HG03095 (cell line): ENCODE measurements around the gene TMEM184B.

ENCODE experiments used
- ATAC-seq: cut with Tn5 transposase; IDR thresholded peaks from one replicate; pipeline ENCODE4 v1.9.1; 2021; ENCODE audit warnings: moderate library complexity; ENCODE audit not compliant: unreplicated experiment

Gene TMEM184B

DNA sequence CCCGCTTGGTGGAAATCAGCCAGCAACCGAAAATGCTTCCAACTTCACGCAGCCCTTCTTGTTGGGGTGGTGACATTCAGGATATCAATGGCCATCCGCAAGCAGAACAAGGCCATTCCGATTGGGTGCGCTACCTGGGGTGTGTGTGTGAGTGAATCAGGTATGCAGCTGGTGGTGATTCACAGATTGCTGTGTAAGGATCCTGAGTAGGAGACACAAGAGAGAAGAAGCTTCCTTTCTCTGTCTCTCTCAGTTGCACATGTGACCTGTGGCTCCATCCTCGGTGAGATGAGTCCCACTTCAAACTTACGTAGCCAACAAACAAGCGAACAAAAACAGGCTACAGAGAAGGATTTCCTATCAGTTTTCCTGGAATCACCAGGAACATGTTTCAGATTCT is 9.6 kb upstream of the TMEM184B start:
- no peak for ATAC-seq

DNA sequence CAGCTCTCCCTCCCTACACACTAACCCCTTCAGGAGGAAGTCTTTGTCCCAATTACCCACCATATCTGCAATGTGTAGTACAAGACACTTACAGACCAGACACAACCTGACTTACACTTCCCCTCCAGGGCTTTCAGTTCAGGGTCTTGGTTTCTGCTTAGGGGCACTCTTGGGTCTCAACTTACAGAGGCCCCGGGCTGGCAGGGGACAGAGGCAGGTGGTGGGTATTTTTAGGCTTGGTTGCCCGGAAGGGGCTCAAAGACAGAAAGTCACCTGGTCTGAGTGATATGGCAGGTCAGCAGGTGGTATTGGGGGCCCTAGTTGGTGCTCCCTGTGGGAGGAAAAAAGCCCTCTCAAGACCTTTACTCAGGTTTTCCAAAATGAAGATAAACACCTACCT is 3.4 kb upstream of the TMEM184B start:
- ATAC-seq, result no peak

DNA sequence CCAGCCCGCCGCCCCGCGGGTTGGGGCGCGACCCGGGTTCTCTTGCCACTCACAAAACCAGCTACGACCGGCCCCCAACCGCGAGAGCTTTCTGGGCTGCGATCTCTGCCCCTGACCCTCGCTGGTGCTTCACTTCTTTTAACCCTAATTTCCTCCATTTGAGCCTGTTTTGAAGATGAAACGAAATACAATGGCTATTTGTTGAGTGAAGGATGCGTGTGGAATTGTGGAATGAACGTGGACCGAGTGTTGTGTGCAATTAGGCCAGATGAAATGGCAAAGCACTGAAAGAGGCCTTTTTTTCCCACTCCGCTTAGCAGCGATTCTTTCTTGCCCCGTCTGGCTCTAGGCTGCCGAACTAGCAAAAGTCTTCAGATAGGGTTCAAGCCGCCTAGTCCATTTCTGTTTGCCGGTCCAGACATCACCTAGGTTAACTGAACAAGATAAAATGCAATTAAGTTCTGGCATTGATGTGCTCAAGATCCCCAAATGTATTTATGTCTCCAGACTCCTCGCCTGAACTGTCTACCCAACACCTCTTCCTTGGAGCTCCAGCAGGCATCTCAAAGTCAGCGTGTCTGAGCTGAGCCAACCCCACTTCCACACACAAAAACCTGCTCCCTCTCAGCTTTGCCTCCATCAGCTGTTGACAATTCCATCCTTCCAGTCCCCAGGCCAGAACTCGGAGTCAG is 471 bp upstream of the TMEM184B start:
- no peak for ATAC-seq

DNA sequence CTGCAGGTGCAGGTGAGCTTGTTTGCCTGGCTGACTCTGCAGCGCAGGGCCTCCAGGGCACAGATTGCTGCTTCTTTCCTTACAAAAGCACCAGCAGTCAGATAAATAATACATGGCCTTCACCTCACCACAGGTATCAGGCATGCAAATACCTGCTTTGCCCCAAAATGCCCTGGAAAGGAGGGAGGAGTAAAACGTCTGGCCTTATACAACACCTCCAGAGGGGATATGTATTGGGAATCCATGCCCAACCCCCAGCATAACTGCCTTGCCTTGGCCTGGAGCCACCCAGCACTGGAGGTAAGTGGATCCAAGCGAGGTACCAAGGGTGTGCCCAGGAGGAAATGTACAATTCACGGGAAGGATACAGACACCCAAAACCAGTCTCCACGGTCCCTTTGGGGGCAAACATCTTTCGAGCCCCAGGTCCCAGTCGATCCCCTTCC is 860 bp downstream of the TMEM184B start:
- ATAC-seq, result no peak

DNA sequence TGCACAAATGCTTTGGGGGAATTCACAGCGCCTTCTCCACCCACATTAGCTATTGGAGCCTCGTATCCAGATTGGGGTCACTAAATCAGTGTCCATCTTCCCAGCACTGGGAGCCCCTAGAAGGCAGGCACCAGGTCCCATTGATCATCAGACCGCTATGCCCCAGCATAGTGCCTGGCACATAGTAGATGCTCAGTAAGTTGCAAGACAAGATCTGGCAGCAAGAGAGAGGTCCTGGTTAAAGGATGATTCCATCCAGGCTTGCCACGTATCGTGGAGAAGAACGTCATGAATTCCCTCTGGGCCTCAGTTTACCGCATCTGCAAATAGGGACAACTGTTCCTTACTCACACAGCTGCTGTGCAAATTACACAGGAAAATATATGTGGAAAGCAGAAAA is 1.7 kb downstream of the TMEM184B start:
- no peak for ATAC-seq

DNA sequence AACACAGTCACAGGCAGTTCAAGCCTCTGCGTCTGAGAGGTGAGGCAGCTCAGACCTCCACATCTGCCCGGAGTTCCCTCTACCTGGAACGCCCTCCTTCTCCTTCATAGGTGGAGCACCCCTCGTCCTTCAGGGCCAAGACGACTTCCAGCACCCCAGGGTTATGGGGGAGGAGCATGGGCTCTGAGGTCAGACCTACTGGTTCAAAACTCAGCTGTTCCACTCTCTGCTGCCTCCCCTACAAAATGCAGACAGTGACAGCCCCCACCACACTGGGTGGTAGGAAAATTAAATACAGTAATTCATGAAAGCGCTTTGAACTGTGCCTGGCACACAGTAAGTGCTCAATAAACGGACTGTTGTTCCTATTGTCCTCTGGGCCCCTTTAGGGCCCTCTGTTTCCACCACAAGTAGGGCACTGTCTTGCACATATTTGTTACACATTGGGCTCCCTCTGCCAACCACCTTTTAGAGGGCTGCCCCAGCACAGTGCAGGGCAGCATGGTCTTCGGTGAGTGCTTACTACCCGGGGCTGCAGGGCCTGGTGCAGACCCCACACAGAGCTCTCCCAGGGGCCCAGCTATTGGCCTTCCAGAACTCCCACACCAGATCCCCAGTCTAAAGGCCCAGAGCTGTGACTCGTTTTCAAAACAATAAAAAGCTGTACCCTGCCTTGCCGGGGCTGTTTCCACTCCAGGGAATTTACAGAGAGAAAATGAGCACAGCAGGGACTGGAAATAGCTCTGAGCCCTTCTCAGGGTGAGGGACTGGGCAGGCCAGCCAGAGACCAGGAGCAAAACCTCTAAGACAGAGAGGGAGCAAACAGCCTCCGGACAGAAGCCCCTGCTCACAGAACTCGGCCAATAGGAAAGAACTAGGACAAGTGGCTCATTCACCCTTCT is 2.5 kb downstream of the TMEM184B start:
- no peak for ATAC-seq

DNA sequence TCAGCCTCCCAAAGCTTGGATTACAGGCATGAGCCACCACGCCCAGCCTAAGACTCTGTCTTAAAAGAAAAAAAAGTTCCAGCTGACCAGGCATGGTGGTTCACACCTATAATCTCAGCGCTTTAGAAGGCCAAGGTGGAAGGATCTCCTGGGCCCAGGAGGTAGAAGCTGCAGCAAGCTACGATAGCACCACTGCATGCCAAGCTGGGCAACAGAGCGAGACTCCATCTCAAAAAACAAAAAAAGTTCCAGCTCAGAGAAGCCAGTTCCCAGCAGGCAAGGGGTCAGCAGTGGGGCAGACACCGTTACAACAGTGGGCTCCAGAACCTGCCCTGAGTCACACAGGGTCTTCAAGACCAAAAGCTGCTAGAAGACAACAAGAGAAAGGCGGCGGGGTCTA is 3.3 kb downstream of the TMEM184B start:
- ATAC-seq, result no peak

DNA sequence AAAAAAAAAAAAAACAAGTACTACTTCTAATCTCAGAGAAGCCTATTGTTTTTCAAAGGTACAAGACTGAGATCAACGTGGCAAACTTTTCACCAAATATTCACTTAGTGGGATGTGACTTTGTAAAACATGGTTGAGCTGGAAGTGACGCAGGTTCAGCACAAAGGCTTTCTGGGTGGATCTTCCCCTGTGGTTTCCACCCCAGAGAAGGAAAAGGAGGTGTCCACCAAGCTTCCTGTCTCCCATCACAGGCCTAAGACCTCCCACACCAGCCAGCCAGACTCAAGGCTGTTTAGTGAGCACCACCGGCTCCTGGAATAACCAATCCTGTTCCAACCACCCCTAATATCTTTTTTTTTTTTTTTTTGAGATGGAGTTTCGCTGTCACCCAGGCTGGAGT is 5.7 kb downstream of the TMEM184B start:
- ATAC-seq, result no peak

DNA sequence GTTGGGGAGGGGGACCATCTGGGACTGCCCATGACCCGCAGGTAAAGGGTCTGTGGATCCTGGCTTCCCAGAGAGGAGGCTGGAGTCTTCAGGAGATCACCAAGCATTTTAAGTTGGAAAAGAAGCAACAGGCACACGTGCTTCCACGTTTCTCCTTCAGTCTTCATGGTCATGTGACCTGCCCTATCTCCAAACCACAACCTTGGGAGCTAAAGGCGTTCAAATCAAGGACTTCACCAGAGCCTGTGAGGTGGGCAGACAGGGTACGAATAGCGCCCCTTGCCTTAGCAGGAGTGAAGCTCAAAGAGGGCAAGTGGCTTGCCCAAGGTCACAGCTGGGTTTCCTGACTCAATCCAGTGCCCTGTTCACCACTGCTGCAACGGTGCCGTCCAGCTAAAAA is 6.7 kb downstream of the TMEM184B start:
- no peak for ATAC-seq

DNA sequence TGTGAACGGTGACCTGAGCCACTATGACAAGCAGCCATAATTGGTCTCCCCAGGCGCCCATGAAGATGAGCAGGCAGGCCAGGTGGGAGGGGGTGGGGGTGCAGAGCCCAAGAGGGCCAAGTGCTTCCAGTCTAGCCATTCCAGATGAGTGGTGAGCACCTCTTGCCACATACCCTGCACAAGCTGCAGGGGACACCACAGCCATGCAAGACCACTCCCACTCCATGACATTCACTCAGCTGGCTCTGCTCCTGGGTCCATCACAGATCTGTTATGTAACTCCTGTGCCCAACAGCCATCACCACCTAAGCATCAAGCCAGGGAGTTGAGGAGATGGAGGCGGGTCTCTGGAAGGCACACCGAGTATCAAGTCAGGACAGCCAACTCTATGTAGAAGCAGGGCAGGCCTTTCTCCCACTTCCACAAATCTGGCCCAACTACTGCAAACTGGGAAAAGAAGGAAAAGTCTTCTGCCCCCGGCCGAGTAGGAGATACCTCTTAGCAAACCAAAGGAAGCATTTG is 8.4 kb downstream of the TMEM184B start:
- ATAC-seq, result no peak

DNA sequence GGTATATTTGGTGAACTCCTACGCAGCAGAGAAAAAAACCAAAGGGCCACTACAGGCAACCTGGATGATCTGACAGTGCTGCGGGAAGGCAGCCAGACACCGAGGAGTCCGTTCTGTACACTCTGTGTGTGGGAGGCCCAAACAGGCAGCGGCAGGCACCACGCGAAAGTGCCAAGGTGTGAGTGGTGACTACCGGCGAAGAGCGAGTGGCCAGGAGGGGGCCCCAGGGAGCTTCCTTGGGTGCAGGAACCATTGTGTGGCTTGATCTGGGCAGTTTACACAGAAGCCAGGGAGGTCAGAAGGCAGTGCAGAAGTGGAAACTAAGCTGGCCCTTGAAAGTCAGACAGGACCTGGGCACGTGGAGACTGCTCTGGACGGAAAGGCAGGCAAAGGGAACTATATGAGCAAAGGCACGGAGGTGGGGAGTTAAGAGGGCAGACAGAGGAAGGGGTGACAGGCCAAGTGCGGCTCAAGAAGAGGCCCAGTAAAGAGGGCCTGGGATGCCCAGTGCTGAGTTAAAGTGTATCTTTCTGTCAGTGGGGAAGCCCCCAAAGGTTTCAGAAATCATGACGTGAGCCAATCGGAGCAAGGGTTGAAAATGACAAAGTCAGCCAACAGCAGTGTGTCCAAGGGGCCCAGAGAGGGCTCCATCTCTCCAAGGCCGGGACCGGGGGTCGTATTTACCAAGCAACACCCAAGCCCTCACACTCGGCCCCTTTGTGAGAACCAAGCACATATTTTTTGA is 10.6 kb downstream of the TMEM184B start:
- ATAC-seq, result no peak

DNA sequence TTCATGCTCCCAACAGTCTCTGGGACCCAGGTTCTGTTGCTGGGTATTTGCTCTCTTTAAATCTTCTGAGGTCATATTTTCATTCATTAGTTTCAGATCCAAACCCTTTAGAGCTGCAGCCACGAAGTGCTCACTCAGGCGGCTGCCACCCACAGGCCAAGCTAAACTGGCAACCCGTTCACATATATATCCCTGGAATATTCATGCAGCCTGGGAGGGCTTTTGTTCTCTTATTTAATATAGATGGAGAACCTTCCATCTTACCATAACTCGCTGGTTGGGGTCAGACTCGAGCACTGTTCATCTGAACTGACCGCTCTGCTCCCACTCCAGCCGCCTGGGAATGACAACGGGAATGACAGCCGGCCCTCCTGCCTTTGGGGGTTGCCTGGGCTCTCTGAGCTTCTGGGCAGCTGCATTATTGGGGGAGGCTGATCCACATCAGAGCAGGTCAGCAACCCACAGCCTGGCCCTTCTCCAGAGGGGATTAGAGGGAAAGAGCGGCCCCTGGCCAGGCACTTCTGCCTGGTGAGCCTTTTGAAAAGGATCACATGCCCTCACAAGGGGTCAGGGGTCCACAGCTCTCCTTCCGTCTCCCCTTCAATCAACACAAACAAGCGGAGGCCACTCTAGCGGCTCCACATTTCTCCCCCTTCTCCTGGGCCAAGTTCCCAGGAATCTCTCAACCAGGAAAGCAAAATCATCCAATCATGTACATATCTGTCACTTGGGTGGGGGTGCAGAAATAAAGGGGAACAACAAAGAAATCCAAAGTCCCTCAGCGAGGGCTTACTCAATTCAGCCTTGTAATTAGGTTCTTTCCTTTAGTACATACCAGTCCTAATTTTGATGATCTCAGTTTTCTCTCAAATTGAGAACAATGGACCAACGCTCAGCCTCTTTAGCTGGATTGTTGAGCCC is 11.8 kb downstream of the TMEM184B start:
- ATAC-seq, result no peak

DNA sequence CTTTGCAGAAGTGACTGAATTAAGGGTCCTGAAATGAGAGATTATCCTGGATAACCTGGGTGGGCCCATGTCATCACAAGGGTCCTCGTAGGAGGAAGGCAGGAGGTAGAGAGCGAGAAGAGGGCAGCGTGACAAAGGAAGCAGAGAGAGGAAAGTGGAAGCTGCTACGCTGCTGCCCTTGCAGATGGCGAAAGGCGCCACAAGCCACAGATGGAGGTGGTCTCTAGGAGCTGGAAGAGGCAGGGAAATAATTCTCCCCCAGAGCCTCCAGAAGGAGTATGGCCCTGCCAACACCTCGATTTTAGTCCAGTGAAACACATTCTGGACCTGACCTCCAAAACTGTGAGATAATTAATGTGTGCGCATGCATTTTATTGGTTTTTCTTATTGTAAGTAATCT is 13.4 kb downstream of the TMEM184B start:
- ATAC-seq, result no peak

DNA sequence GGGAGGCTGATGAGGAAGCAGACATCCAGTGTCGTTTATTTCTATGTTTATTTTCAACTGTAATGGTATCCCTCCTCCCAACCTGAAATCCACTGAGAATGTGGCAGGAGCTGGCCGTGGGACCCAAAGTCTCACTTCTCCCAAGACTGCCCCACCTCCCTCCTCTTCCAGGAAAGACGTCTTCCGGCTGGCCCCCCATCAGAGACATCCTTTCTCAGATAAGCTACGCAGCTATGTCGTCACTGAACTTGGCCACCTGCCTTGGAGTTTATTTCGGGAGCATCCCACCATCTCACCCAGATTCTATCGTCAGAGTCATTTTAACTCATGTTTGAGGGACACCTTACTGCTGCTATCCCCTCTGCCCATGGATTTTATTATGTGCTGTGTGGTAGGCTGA is 13.9 kb downstream of the TMEM184B start:
- no peak for ATAC-seq

DNA sequence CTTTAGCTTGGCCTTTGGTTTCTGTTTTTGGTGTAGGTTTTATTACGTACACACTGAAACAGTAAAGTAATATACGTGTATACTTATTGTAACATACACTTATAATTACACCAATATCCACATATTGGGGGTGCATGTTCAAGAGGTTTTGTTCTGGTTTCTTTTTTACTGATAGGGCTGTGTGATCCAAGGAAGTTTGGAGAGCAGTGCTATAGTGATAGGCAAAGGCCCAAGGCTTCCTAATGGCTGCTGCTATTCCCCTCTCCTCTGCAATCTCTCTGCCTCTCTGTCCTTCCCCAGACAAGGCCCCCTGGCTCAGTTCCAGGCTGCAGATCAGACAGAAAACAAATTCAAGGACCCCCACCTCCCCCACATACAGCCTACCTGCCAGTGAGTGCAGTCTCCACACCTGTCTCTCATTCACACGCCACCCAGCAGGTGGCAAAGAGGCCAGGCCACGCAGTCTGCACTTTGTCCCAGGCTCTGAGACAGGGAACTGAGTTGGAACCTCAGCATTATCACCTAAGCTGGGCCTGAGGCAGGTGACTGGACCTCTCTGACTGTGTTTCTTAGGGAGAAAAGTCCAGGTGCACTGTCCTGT is 15.1 kb downstream of the TMEM184B start:
- ATAC-seq, result no peak

DNA sequence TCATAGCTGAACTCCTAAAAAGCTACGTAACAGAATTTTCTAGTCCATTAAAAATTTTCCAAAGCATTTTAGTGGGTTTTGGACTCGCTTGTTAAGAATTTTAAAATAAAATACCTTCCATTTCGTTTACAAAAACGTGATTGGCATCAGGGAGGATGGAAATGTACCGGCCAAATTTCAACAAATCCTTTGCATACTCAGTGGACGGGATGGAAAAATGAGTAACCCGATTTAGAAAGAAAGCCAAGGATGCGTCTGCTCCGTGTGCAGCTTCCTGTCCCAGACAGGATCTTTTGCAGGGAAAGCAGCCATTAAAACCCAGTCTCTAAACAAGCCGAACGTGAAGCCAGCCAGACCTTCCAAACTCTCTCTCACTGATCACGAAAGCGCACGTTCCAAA is 15.6 kb downstream of the TMEM184B start:
- no peak for ATAC-seq

DNA sequence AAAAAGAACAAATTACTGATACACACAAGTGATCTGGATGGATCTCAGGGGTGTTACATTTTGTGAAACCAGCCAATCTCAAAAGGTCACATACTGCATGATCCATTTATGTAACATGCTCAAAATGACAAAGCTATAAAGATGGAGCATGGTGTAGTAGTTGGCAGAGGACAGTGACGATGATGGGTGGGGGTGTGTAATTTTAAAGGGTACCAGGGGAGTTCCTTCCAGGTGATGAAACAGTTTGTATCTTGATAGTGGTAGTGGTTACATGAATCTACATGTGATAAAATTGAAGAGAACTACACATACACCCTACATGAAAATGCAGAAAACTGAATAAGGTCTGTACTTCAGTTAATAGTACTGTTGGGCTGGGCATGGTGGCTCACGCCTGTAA is 17.1 kb downstream of the TMEM184B start:
- ATAC-seq, result no peak

DNA sequence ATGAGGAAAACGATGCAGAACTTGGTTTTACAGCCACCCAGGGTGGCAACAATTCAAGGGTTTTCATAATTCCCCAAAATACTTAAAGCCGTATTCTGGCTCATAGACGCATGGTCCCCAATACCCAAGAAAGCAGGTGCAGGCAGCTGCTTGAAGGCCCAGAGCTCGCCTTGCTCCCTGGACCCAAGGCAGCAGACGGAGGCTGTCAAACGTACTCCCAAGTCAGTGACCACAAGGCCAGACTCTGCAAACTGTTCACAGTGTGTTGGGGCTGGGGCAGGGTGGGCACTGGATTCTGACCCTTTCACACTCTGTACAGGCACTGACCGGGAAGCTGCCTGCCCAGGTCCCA is 21.5 kb downstream of the TMEM184B start:
- no peak for ATAC-seq

DNA sequence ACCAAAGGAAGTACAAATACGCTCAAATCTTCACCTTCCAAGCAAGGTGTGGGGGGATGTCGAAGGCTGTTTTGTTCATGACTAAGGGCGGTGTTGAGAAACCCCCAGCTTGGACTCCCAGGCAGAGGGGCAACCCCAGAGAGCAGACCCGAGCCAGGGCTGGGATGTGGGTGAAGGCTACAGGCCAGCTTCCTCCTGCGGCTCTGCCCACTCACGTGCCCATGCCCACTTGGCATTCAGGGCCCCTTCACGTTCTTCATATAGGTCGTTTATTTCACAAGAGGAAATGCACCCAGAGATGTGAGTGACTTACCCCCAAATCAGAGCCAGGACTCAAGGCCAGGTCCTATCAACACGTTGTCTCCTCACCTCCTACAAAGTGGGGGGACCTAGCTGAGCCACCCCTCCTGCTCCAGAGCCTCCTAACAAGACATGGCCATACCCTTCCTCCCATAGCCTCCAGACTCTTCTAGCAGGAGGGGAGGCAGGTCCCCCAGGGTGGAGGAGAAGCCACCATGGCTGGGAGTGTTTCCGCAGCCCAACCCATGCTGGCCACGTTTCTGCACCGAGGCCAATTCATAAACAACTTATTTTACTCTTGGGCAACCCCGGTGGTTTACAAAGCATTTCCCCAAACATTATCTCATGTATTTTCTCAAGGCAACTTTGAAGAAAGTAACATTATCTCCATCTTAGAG is 22.0 kb downstream of the TMEM184B start:
- no peak for ATAC-seq
